Activated CD4-positive, CD25-positive, alpha-beta regulatory T cell treated with anti-CD3 and anti-CD28 coated beads, Interleukin-2, amount 50 U/mL, for 72 hours (primary cell): ENCODE results near the gene MAGEB17.

Source experiments
- DNase-seq: peaks from one replicate; pipeline ENCODE4 v3.0.0; 2021

Gene MAGEB17

DNA sequence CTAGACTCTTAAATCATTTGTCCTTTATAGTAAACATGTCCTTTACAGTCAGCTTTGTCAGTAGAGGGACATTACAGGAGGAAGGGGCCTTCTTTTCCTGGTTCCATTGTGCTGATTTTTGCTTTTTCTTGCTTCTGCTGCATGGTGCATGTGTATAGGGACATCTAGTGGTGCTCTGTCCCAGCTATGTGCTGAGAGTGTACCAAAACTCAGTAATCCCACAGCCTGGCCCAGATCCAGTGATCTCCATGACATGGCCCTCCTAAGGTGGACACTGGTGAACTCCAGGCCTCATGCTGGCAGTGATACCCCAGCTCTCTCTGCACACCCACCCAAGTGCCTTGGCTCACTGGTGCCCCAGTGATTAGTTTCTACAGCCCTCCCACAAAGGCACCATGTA lies 45.2 kb downstream of the MAGEB17 start:
- DNase-seq, result no peak

GRCh38 chrX:16213961-16214360 lies 46.7 kb downstream of the MAGEB17 start:
- DNase-seq, result no peak

DNA sequence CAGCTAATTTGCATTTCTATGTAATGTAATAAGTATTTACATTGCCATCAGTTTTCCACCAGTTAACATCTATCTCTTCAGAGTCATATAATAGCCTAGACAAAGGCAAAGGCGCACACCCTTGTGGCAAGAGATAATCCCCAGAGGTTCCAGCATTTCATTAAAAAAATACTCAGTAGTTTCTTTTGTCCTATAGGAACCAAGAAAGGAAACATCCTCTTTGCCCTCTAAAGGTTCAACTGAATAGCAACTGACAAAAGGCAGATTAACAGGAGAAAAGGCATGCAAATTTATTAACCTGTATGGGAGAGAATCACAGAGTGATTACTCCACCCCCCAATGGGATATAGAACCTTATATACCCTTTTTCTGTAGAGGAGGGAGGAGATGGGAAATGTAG lies 48.4 kb downstream of the MAGEB17 start:
- DNase-seq, result no peak
